Endothelial cell of umbilical vein (primary cell): ENCODE results near the gene ERAP2. TPM values are rescaled to one million over a fixed set of nuclear protein-coding genes. Genes with fewer than 3 reads are reported as not detected.

Source experiments
- BruUV-seq: library from RNA; stranded (reverse); fragments of 400-500 nt; replicated peaks from 2 replicates; lab custom pipeline; 2021; lab: Mats Ljungman, UMichigan
- CTCF ChIA-PET: fragments of 300-600, 350-600 bp; sonication (Branson Sonifier 250); formaldehyde crosslinking; loops from one replicate; lab custom pipeline; 2021; ENCODE audit warnings: antibody characterized with exemption, inconsistent platforms; lab: Charles Lee
- POLR2A ChIA-PET: fragments of 300-600, 350-600 bp; sonication (Branson Sonifier 250); formaldehyde crosslinking; loops from one replicate; lab custom pipeline; 2021; ENCODE audit warnings: antibody characterized with exemption, inconsistent platforms; lab: Charles Lee
- DNase-seq: peaks from one replicate; pipeline ENCODE4 v3.0.0-alpha.2; 2011; ENCODE audit warnings: low read depth, low spot score
- FAIRE-seq: peaks from 2 replicates; lab custom pipeline; 2011; peaks lifted over from hg19 to GRCh38; lab: Jason Lieb, UNC
- H2AFZ ChIP-seq: 2 replicates; pipeline ENCODE4 v1.6.0; 2012; ENCODE audit warnings: low read depth, low read length, control low read depth, inconsistent platforms
- H3K27ac ChIP-seq: 2 replicates; pipeline ENCODE4 v1.5.1; 2011; ENCODE audit warnings: low read depth, mild to moderate bottlenecking, control low read depth, low read length, moderate library complexity; ENCODE audit not compliant: insufficient read depth
- H3K27me3 ChIP-seq, 2 experiments: 2 replicates each; pipeline versions ENCODE4 v1.6.0 to v1.6.1; 2011; ENCODE audit warnings: low read length in 2 of 2, mixed read lengths in 1 of 2; ENCODE audit not compliant: control insufficient read depth in 2 of 2, insufficient read depth in 2 of 2
- H3K36me3 ChIP-seq, 2 experiments: 2 replicates in 1 of 2; 3 replicates in 1 of 2; pipeline ENCODE4 v1.5.1; 2011; ENCODE audit warnings: low read length in 2 of 2, mild to moderate bottlenecking in 1 of 2, moderate library complexity in 1 of 2; ENCODE audit not compliant: control insufficient read depth in 2 of 2, insufficient read depth in 2 of 2; ENCODE audit errors: extremely low read depth in 1 of 2
- H3K4me1 ChIP-seq: 3 replicates; pipeline ENCODE4 v1.5.1; 2011; ENCODE audit warnings: mild to moderate bottlenecking, low read length; ENCODE audit not compliant: control insufficient read depth, insufficient read depth; ENCODE audit errors: extremely low read depth
- H3K4me2 ChIP-seq: 2 replicates; pipeline ENCODE4 v1.6.1; 2011; ENCODE audit warnings: low read length, control low read depth, mixed read lengths; ENCODE audit not compliant: insufficient read depth
- H3K4me3 ChIP-seq, 3 experiments: fragments of 200-600 bp in 1 of 3; sonication (generic), shearing (Covaris generic) in 1 of 3; replicated peaks in 1 of 3; 2 replicates each; pipeline ENCODE4 v1.5.1; 2011 to 2016; ENCODE audit warnings: control low read depth in 3 of 3, low read length in 3 of 3, mild to moderate bottlenecking in 2 of 3, inconsistent platforms in 1 of 3, low read depth in 1 of 3, moderate library complexity in 1 of 3; ENCODE audit not compliant: insufficient read depth in 1 of 3
- H3K79me2 ChIP-seq: 2 replicates; pipeline ENCODE4 v1.6.0; 2012; ENCODE audit warnings: low read length, inconsistent platforms; ENCODE audit not compliant: control insufficient read depth, insufficient read depth
- H3K9ac ChIP-seq: replicated peaks from 2 replicates; pipeline ENCODE3; 2011; ENCODE audit warnings: low read length, control low read depth; ENCODE audit not compliant: insufficient read depth; ENCODE audit errors: extremely low read depth
- H3K9me1 ChIP-seq: replicated peaks from 3 replicates; pipeline ENCODE4 v1.6.0; 2011; ENCODE audit warnings: mild to moderate bottlenecking, low read length; ENCODE audit not compliant: control insufficient read depth, insufficient read depth; ENCODE audit errors: extremely low read depth
- H3K9me3 ChIP-seq: replicated peaks from 2 replicates; pipeline ENCODE4 v1.5.1; 2012; ENCODE audit warnings: low read length, inconsistent platforms; ENCODE audit not compliant: control insufficient read depth, insufficient read depth
- H4K20me1 ChIP-seq: replicated peaks from 2 replicates; pipeline ENCODE3; 2011; ENCODE audit warnings: mild to moderate bottlenecking, low read length; ENCODE audit not compliant: control insufficient read depth, insufficient read depth; ENCODE audit errors: extremely low read depth
- EZH2 ChIP-seq: IDR thresholded peaks from 2 replicates; pipeline ENCODE4 v1.6.1; 2012; ENCODE audit warnings: borderline replicate concordance, low read depth, mild to moderate bottlenecking, moderate library complexity, low read length, inconsistent platforms; ENCODE audit not compliant: severe bottlenecking
- FOS ChIP-seq: IDR thresholded peaks from 2 replicates; pipeline ENCODE4 v1.6.1; 2011; ENCODE audit warnings: mild to moderate bottlenecking, low read length, moderate library complexity, borderline replicate concordance; ENCODE audit not compliant: insufficient read depth
- GATA2 ChIP-seq: IDR thresholded peaks from 2 replicates; pipeline ENCODE4 v1.7.0; 2011; ENCODE audit warnings: low read depth, mild to moderate bottlenecking, moderate library complexity, mixed read lengths, low read length; ENCODE audit not compliant: insufficient read length, insufficient read depth
- JUN ChIP-seq: IDR thresholded peaks from 2 replicates; pipeline ENCODE4 v1.6.1; 2011; ENCODE audit warnings: borderline replicate concordance, low read depth; ENCODE audit not compliant: insufficient read length, insufficient read depth
- MYC ChIP-seq: IDR thresholded peaks from one replicate; pipeline ENCODE4 v1.6.1; 2011; ENCODE audit warnings: mild to moderate bottlenecking, low read depth, low read length
- POLR2A ChIP-seq: IDR thresholded peaks from 2 replicates; pipeline ENCODE4 v1.6.1; 2012; ENCODE audit warnings: low read depth, mild to moderate bottlenecking, control low read depth, low read length
- POLR2AphosphoS5 ChIP-seq: IDR thresholded peaks from 2 replicates; pipeline ENCODE4 v1.6.1; 2012; ENCODE audit warnings: low read depth, mild to moderate bottlenecking, control low read depth, low read length, moderate library complexity; ENCODE audit not compliant: insufficient read depth
- dilution Hi-C: fragments of 300-500 bp; cut with MboI; formaldehyde crosslinking; loops from one replicate; pipeline ENCODE4 v1.15.0; 2019; ENCODE audit warnings: low sequenced_read_pairs; ENCODE audit not compliant: extremely low pct_ligation_motif_present
- intact Hi-C: fragments of 100-400 bp; cut with micrococcal nuclease; formaldehyde crosslinking; loops from one replicate; pipeline ENCODE4 v1.10.0; 2022
- polyA plus RNA-seq, 4 experiments: library from polyadenylated mRNA; depleted of rRNA in 3 of 4; stranded (reverse) in 3 of 4; unstranded in 1 of 4; fragments of >200 nt; gene quantifications; 2 replicates each; pipeline versions ENCODE4 v1.2.1 to v1.2.3, GENCODE V29; 2011 to 2012; ENCODE audit warnings: missing spikeins in 1 of 4
- total RNA-seq: library from RNA; stranded (reverse); gene quantifications from 2 replicates; pipeline ENCODE4 v1.2.3, GENCODE V29; 2021
- TF ChIP-seq, protein P1 (sequence below): IDR thresholded peaks from 2 replicates; pipeline ENCODE4 v1.6.1; 2011; ENCODE audit not compliant: insufficient read depth, insufficient read length
- TF ChIP-seq, protein P2 (sequence below), 2 donors: IDR thresholded peaks; 1 replicate in 1 of 2; 2 replicates in 1 of 2; pipeline ENCODE4 v1.5.1; 2011; ENCODE audit warnings: low read length in 2 of 2, mild to moderate bottlenecking in 2 of 2, moderate library complexity in 2 of 2, control low read depth in 1 of 2, inconsistent platforms in 1 of 2, low read depth in 1 of 2; ENCODE audit not compliant: insufficient read depth in 1 of 2; ENCODE audit errors: extremely low read depth in 1 of 2

ERAP2 gene
- total and polyA plus RNA-seq, 2 donors (not counting 3 experiments of a cell fraction or from before 2014, with no cell fraction given) = 3.1 to 10.0 TPM

DNA sequence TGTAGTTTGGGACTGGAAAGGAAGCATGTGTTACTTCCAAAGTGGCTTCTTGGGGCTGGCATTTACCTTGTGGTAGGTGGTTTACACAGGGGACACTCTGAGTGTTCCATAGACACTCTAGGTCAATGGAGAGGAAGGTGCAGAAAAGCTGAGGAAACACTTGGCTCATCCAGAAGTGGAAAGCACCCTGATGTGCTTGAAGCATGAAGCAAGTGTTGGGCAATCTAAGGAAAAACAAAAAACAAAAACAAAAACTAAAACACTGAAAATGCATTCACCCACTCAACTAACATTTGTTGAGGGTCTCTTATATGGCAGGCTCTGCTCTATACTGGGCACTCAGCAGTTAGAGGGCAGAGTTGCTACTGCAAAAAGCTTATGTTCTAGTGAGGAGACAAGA is 2.9 kb upstream of the ERAP2 start:
- Histone ChIP-seq H3K27me3 (no peaks in the 10 kb centered on the region), H3K9ac (no peak overlapping the region), H3K4me3 (no peak overlapping the region), H3K36me3 (no peaks in the 10 kb centered on the region), H3K4me2 (no peak overlapping the region), H4K20me1 (no peaks in the 10 kb centered on the region), H2AFZ (no peak overlapping the region), H3K27ac (no peak overlapping the region), H3K9me3 (no peaks in the 10 kb centered on the region), H3K9me1 (no peaks in the 10 kb centered on the region), H3K79me2 (peaks cover 2% of the 10 kb centered on the region), H3K4me1 (peaks cover 12% of the 10 kb centered on the region)
- ChIA-PET POLR2A (no interaction called here), CTCF (interaction anchor here (1.0 to 1.5 kb wide), 6 partner anchors 16 to 291 kb away, joined by 3 to 6 read pairs (median 4); no protein-coding TSS in a partner anchor)
- intact Hi-C loops = no loop called here
- BruUV-seq = no TSS peak
- FAIRE-seq (no peak), DNase-seq (no peak)
- dilution Hi-C loops = no loop called here
- TF ChIP-seq, protein P1, sequence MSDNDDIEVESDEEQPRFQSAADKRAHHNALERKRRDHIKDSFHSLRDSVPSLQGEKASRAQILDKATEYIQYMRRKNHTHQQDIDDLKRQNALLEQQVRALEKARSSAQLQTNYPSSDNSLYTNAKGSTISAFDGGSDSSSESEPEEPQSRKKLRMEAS = no peak
- TF ChIP-seq POLR2A (no peak), FOS (no peak), JUN (no peak), EZH2 (no peak), GATA2 (no peak), POLR2AphosphoS5 (no peak), MYC (no peak)
- TF ChIP-seq, protein P2, sequence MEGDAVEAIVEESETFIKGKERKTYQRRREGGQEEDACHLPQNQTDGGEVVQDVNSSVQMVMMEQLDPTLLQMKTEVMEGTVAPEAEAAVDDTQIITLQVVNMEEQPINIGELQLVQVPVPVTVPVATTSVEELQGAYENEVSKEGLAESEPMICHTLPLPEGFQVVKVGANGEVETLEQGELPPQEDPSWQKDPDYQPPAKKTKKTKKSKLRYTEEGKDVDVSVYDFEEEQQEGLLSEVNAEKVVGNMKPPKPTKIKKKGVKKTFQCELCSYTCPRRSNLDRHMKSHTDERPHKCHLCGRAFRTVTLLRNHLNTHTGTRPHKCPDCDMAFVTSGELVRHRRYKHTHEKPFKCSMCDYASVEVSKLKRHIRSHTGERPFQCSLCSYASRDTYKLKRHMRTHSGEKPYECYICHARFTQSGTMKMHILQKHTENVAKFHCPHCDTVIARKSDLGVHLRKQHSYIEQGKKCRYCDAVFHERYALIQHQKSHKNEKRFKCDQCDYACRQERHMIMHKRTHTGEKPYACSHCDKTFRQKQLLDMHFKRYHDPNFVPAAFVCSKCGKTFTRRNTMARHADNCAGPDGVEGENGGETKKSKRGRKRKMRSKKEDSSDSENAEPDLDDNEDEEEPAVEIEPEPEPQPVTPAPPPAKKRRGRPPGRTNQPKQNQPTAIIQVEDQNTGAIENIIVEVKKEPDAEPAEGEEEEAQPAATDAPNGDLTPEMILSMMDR (IDR thresholded peaks at IDR 0.05; ENCODE audit: extremely low read depth in 1 of 2, insufficient read depth in 1 of 2, low read depth in 1 of 2, low read length in 2 of 2) = no peak
